ENCODE data around the gene WDR37.

The WDR37 gene

GRCh38 chr10:1086787-1087186 is 30.6 kb downstream of the WDR37 start:
- Histone ChIP-seq H3K9me3 (ENCODE audit: control insufficient read depth in 2 of 2, low read length in 2 of 2) (no peaks in the 10 kb centered on the region), H3K9ac (ENCODE audit: low read depth in 1 of 2, low read length in 2 of 2) (no peak overlapping the region), H3K4me1 (ENCODE audit: control insufficient read depth in 2 of 2, insufficient read depth in 2 of 2, low read length in 2 of 2) (peaks cover 0 to 3% of the 10 kb centered on the region in 2 donors), H3K36me3 (ENCODE audit: control insufficient read depth in 2 of 2, insufficient read depth in 2 of 2, low read length in 2 of 2) (peaks cover 74 to 84% of the 10 kb centered on the region in 2 donors), H3K27ac (ENCODE audit: low read depth in 2 of 2, low read length in 2 of 2) (no peak overlapping the region), H3K27me3 (ENCODE audit: control insufficient read depth in 2 of 2, insufficient read depth in 2 of 2, low read length in 2 of 2) (no peaks in the 10 kb centered on the region), H3K4me3 (ENCODE audit: low read length in 2 of 2) (no peak overlapping the region)

DNA sequence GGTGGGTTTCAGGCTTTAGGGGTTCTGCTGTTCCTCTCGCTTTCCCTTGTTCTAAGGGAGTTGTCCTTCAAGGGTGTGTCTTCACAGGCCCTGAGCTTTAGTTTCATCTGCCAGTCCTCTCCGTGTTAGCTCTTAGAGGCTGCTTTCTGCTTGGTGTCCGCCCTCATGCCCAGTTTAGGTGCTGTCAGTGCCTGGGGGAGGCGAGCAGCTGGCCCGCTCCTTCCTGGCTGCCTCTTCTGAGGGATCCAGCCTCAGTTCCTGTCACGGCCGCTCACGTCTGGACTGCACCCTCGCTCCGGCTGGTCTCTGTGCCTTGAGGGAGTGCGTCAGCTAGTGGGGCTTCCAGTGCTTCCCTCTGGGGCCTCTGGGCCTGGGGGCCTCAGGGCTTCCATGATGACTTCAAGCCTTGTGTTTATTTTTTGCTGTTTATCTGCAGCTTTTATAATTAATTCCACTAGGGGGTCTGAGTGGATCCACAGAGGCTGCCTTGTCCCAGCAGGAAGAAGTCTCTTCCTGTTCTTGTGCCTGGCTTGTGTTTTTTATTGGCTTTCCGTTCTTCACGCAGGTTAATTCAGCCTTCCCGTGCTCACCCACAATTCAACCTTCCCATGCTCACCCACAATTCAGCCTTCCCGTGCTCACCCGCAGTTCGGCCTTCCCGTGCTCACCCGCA is 33.0 kb downstream of the WDR37 start:
- Histone ChIP-seq H3K9me3 (ENCODE audit: control insufficient read depth in 2 of 2, low read length in 2 of 2) (no peaks in the 10 kb centered on the region), H3K9ac (ENCODE audit: low read depth in 1 of 2, low read length in 2 of 2) (no peak overlapping the region), H3K27ac (ENCODE audit: low read depth in 2 of 2, low read length in 2 of 2) (no peak overlapping the region), H3K36me3 (ENCODE audit: control insufficient read depth in 2 of 2, insufficient read depth in 2 of 2, low read length in 2 of 2) (peaks cover 71 to 80% of the 10 kb centered on the region in 2 donors), H3K4me3 (ENCODE audit: low read length in 2 of 2) (no peak overlapping the region), H3K27me3 (ENCODE audit: control insufficient read depth in 2 of 2, insufficient read depth in 2 of 2, low read length in 2 of 2) (no peaks in the 10 kb centered on the region), H3K4me1 (ENCODE audit: control insufficient read depth in 2 of 2, insufficient read depth in 2 of 2, low read length in 2 of 2) (no peaks in the 10 kb centered on the region)

DNA sequence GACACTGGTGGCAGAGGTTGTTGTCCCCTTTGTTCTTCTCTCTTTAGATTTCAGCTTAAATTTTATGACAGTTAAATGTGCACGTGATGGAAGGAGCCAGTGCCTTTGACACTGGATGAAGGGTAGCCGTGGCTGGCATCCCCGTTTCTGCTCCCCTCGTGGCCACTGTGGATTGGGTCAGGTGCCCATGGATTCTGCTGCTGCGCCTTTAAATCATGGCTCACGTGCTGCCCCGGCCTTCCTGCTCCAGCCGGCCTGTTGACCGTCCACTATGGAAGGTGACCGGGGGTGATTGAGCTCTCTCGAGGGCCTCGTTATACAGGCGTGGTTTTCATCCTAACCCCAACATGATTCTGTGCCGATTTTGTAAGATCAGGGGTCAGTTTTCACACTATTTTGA is 34.5 kb downstream of the WDR37 start:
- H3K9me3 ChIP-seq (ENCODE audit: control insufficient read depth in 2 of 2, low read length in 2 of 2): no peaks in the 10 kb centered on the region
- no peak overlapping the region for H3K27ac ChIP-seq (ENCODE audit: low read depth in 2 of 2, low read length in 2 of 2)
- no peak overlapping the region for H3K9ac ChIP-seq (ENCODE audit: low read depth in 1 of 2, low read length in 2 of 2)
- H3K27me3 ChIP-seq (ENCODE audit: control insufficient read depth in 2 of 2, insufficient read depth in 2 of 2, low read length in 2 of 2): no peaks in the 10 kb centered on the region
- H3K4me3 ChIP-seq (ENCODE audit: low read length in 2 of 2): no peak overlapping the region
- peaks cover 60 to 82% of the 10 kb centered on the region in 2 donors for H3K36me3 ChIP-seq (ENCODE audit: control insufficient read depth in 2 of 2, insufficient read depth in 2 of 2, low read length in 2 of 2)
- H3K4me1 ChIP-seq (ENCODE audit: control insufficient read depth in 2 of 2, insufficient read depth in 2 of 2, low read length in 2 of 2): no peaks in the 10 kb centered on the region

- no peaks in the 10 kb centered on the region for H3K27me3 ChIP-seq (ENCODE audit: control insufficient read depth in 2 of 2, insufficient read depth in 2 of 2, low read length in 2 of 2)
- H3K4me1 ChIP-seq (ENCODE audit: control insufficient read depth in 2 of 2, insufficient read depth in 2 of 2, low read length in 2 of 2): no peaks in the 10 kb centered on the region
- no peak overlapping the region for H3K27ac ChIP-seq (ENCODE audit: low read depth in 2 of 2, low read length in 2 of 2)
- H3K9me3 ChIP-seq (ENCODE audit: control insufficient read depth in 2 of 2, low read length in 2 of 2): no peaks in the 10 kb centered on the region
- peaks cover 57 to 78% of the 10 kb centered on the region in 2 donors for H3K36me3 ChIP-seq (ENCODE audit: control insufficient read depth in 2 of 2, insufficient read depth in 2 of 2, low read length in 2 of 2)
- H3K9ac ChIP-seq (ENCODE audit: low read depth in 1 of 2, low read length in 2 of 2): no peak overlapping the region
- H3K4me3 ChIP-seq (ENCODE audit: low read length in 2 of 2): no peak overlapping the region
These were observed 37.5 kb downstream of the WDR37 start for GRCh38 chr10:1093696-1094095.

- Histone ChIP-seq H3K27me3 (ENCODE audit: control insufficient read depth in 2 of 2, insufficient read depth in 2 of 2, low read length in 2 of 2) (no peaks in the 10 kb centered on the region), H3K4me3 (ENCODE audit: low read length in 2 of 2) (no peak overlapping the region), H3K36me3 (ENCODE audit: control insufficient read depth in 2 of 2, insufficient read depth in 2 of 2, low read length in 2 of 2) (peaks cover 56 to 74% of the 10 kb centered on the region in 2 donors), H3K9me3 (ENCODE audit: control insufficient read depth in 2 of 2, low read length in 2 of 2) (no peaks in the 10 kb centered on the region), H3K9ac (ENCODE audit: low read depth in 1 of 2, low read length in 2 of 2) (no peak overlapping the region), H3K4me1 (ENCODE audit: control insufficient read depth in 2 of 2, insufficient read depth in 2 of 2, low read length in 2 of 2) (no peaks in the 10 kb centered on the region), H3K27ac (ENCODE audit: low read depth in 2 of 2, low read length in 2 of 2) (no peak overlapping the region)
These were observed 38.2 kb downstream of the WDR37 start for GRCh38 chr10:1094112-1095057.

- Histone ChIP-seq H3K36me3 (ENCODE audit: control insufficient read depth in 2 of 2, insufficient read depth in 2 of 2, low read length in 2 of 2) (peaks cover 50 to 66% of the 10 kb centered on the region in 2 donors), H3K4me1 (ENCODE audit: control insufficient read depth in 2 of 2, insufficient read depth in 2 of 2, low read length in 2 of 2) (no peaks in the 10 kb centered on the region), H3K27me3 (ENCODE audit: control insufficient read depth in 2 of 2, insufficient read depth in 2 of 2, low read length in 2 of 2) (no peaks in the 10 kb centered on the region), H3K27ac (ENCODE audit: low read depth in 2 of 2, low read length in 2 of 2) (no peak overlapping the region), H3K9me3 (ENCODE audit: control insufficient read depth in 2 of 2, low read length in 2 of 2) (no peaks in the 10 kb centered on the region), H3K4me3 (ENCODE audit: low read length in 2 of 2) (no peak overlapping the region), H3K9ac (ENCODE audit: low read depth in 1 of 2, low read length in 2 of 2) (no peak overlapping the region)
These were observed 39.3 kb downstream of the WDR37 start for GRCh38 chr10:1095498-1095897.

- H3K27ac ChIP-seq (ENCODE audit: low read depth in 2 of 2, low read length in 2 of 2): no peak overlapping the region
- no peaks in the 10 kb centered on the region for H3K9me3 ChIP-seq (ENCODE audit: control insufficient read depth in 2 of 2, low read length in 2 of 2)
- H3K36me3 ChIP-seq (ENCODE audit: control insufficient read depth in 2 of 2, insufficient read depth in 2 of 2, low read length in 2 of 2): peaks cover 48 to 64% of the 10 kb centered on the region in 2 donors
These were observed 40.2 kb downstream of the WDR37 start for GRCh38 chr10:1096287-1096889.

DNA sequence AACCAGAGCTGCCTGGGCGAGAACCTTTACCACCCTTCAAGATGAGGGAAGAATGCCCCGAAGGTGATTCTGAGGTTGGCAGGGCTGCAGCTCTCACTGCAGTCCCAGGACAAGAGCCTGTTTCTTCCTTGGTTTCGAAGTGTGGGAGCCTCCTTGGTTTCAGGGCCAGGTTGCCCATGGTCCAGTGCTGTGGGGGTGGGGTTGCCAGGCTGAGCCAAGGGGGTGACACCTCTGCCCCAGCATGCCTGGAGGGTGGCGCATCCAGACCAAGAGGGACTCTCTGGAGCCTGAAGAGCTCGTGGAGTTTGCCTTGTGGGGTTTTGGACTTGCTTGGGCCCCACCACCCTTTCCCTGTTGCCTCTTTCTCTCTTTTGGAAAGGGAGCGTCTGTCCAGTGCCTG is 41.3 kb downstream of the WDR37 start:
- Histone ChIP-seq H3K9ac (ENCODE audit: low read depth in 1 of 2, low read length in 2 of 2) (no peak overlapping the region), H3K27ac (ENCODE audit: low read depth in 2 of 2, low read length in 2 of 2) (no peak overlapping the region), H3K27me3 (ENCODE audit: control insufficient read depth in 2 of 2, insufficient read depth in 2 of 2, low read length in 2 of 2) (no peaks in the 10 kb centered on the region), H3K9me3 (ENCODE audit: control insufficient read depth in 2 of 2, low read length in 2 of 2) (no peaks in the 10 kb centered on the region), H3K36me3 (ENCODE audit: control insufficient read depth in 2 of 2, insufficient read depth in 2 of 2, low read length in 2 of 2) (peaks cover 55 to 69% of the 10 kb centered on the region in 2 donors), H3K4me3 (ENCODE audit: low read length in 2 of 2) (no peak overlapping the region), H3K4me1 (ENCODE audit: control insufficient read depth in 2 of 2, insufficient read depth in 2 of 2, low read length in 2 of 2) (no peaks in the 10 kb centered on the region)

More at GRCh38 chr10:1096287-1096889, 40.2 kb downstream of the WDR37 start:
- H3K4me3 ChIP-seq (ENCODE audit: low read length in 2 of 2): no peak overlapping the region
- no peak overlapping the region for H3K9ac ChIP-seq (ENCODE audit: low read depth in 1 of 2, low read length in 2 of 2)
- H3K27me3 ChIP-seq (ENCODE audit: control insufficient read depth in 2 of 2, insufficient read depth in 2 of 2, low read length in 2 of 2): no peaks in the 10 kb centered on the region
- no peaks in the 10 kb centered on the region for H3K4me1 ChIP-seq (ENCODE audit: control insufficient read depth in 2 of 2, insufficient read depth in 2 of 2, low read length in 2 of 2)

GRCh38 chr10:1100143-1100542 is 44.0 kb downstream of the WDR37 start:
- Histone ChIP-seq H3K4me3 (ENCODE audit: low read length in 2 of 2) (no peak overlapping the region), H3K36me3 (ENCODE audit: control insufficient read depth in 2 of 2, insufficient read depth in 2 of 2, low read length in 2 of 2) (peaks cover 64 to 66% of the 10 kb centered on the region in 2 donors), H3K27ac (ENCODE audit: low read depth in 2 of 2, low read length in 2 of 2) (no peak overlapping the region), H3K4me1 (ENCODE audit: control insufficient read depth in 2 of 2, insufficient read depth in 2 of 2, low read length in 2 of 2) (no peaks in the 10 kb centered on the region), H3K27me3 (ENCODE audit: control insufficient read depth in 2 of 2, insufficient read depth in 2 of 2, low read length in 2 of 2) (no peaks in the 10 kb centered on the region), H3K9me3 (ENCODE audit: control insufficient read depth in 2 of 2, low read length in 2 of 2) (no peaks in the 10 kb centered on the region), H3K9ac (ENCODE audit: low read depth in 1 of 2, low read length in 2 of 2) (no peak overlapping the region)

All from mucosa of rectum (tissue), 2 donors.